ENCODE results near the gene PC.
A peak's percentile ranks its signal among the peaks of the same experiment; 100 is the strongest.
"Not testable (repeated sequence)": the region's sequence is repeated elsewhere in the genome, so short reads cannot be mapped to it uniquely, and the experiment has no call there.

The PC gene

DNA sequence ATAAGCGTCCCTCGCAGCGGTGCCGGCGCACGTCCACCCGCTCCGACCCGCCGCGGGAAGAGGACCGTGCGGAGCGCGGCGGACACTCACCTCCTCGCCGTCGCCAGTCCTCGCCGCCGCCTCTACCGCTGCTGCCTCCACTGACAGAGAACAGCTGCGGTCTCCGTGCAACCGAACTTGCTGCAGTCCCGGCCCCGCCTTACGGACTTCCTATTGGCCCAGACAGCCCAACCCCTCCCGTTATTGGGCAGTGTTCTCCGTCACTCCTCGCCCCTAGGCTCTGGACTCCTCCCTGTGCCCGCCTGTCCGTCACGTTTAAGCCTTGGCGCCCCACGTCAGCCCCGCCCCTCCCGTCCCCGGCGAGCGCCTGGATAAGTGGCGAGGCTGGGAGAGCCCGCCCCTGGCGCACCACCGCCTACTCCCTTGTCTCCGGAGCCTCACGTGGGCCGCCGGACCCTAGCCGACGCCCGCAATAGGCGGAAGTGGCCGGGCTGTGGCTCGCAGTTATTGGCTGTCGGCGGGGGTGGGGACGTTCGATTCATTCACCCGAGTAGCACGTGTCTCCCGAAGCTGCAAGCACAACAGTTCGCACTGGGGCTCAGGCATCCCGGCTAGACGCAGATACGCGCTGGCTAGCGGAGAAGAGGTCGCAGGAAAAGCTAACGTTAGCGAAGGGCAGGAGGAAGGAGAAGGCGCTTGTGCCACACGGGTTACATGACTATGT, at the start of gene PC:
Gene PC, minus strand, starts transcription at position 152 of the 724 bp plus-strand sequence. CDS start 86,224 bp downstream, outside the sequence.
- Histone ChIP-seq H3K36me3 (ENCODE audit: control insufficient read depth, insufficient read depth, low read length) (no peaks in the 10 kb centered on the region), H3K27ac (ENCODE audit: low read depth, low read length) (no peak within 1 kb of the TSS; the same call in 1 of the 2 replicates), H3K4me3 (ENCODE audit: low read depth, low read length) (peak within 1 kb of the TSS; percentile 88)

DNA sequence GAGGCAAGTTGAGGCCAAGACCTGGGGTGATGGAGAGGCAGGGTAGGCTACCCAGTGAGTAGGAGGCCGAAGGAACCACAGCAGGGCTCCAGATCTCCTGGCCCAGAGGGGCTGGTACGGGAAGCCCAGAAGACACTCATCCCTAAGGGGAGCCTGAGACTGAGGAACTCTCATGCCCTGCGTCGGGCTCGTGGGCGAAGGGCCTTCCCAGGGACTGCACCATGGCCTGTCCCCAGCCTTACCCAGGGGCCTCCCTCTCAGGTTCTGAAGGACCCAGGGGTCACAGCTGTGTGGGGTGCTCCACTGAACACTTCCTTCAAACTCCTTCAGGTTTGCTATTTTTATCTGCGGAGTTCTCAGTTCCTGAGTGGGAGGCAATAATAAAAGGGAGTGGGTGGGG, 48.9 kb upstream of the PC start:
- no peak overlapping the region for H3K27ac ChIP-seq (ENCODE audit: low read depth, low read length)
- no peaks in the 10 kb centered on the region for H3K27me3 ChIP-seq (ENCODE audit: control insufficient read depth, insufficient read depth, low read length)
- no peaks in the 10 kb centered on the region for H3K36me3 ChIP-seq (ENCODE audit: control insufficient read depth, insufficient read depth, low read length)
- H3K9ac ChIP-seq (ENCODE audit: low read length): no peak overlapping the region
- peaks cover 18% of the 10 kb centered on the region for H3K4me1 ChIP-seq (ENCODE audit: control insufficient read depth, insufficient read depth, low read length)
- H3K9me3 ChIP-seq (ENCODE audit: control insufficient read depth, insufficient read depth, low read depth, low read length): no peaks in the 10 kb centered on the region
- no peak overlapping the region for H3K4me3 ChIP-seq (ENCODE audit: low read depth, low read length)

More for the DNA sequence above, at the start of gene PC:
- H3K9me3 ChIP-seq (ENCODE audit: control insufficient read depth, insufficient read depth, low read depth, low read length): no peaks in the 10 kb centered on the region
- H3K9ac ChIP-seq (ENCODE audit: low read length): peak within 1 kb of the TSS; percentile 75
- peaks cover 6% of the 10 kb centered on the region; the same call in 1 of the 2 replicates for H3K27me3 ChIP-seq (ENCODE audit: control insufficient read depth, insufficient read depth, low read length)
- peaks cover 21% of the 10 kb centered on the region for H3K4me1 ChIP-seq (ENCODE audit: control insufficient read depth, insufficient read depth, low read length)

GRCh38 chr11:67006029-67006884, 48.1 kb upstream of the PC start:
- Histone ChIP-seq H3K4me1 (ENCODE audit: control insufficient read depth, insufficient read depth, low read length) (peaks cover 20% of the 10 kb centered on the region), H3K9me3 (ENCODE audit: control insufficient read depth, insufficient read depth, low read depth, low read length) (no peaks in the 10 kb centered on the region), H3K27ac (ENCODE audit: low read depth, low read length) (no peak overlapping the region), H3K36me3 (ENCODE audit: control insufficient read depth, insufficient read depth, low read length) (no peaks in the 10 kb centered on the region), H3K9ac (ENCODE audit: low read length) (no peak overlapping the region), H3K27me3 (ENCODE audit: control insufficient read depth, insufficient read depth, low read length) (no peaks in the 10 kb centered on the region), H3K4me3 (ENCODE audit: low read depth, low read length) (no peak overlapping the region)

GRCh38 chr11:67005200-67005599, 47.0 kb upstream of the PC start:
- H3K4me3 ChIP-seq (ENCODE audit: low read depth, low read length); H3K27ac ChIP-seq (ENCODE audit: low read depth, low read length); H3K9ac ChIP-seq (ENCODE audit: low read length); H3K9me3 ChIP-seq (ENCODE audit: control insufficient read depth, insufficient read depth, low read depth, low read length); H3K36me3 ChIP-seq (ENCODE audit: control insufficient read depth, insufficient read depth, low read length); H3K27me3 ChIP-seq (ENCODE audit: control insufficient read depth, insufficient read depth, low read length): not testable (repeated sequence)
- H3K4me1 ChIP-seq (ENCODE audit: control insufficient read depth, insufficient read depth, low read length): peaks cover 24% of the 10 kb centered on the region

- Histone ChIP-seq H3K9me3 (ENCODE audit: control insufficient read depth, insufficient read depth, low read depth, low read length) (no peaks in the 10 kb centered on the region), H3K36me3 (ENCODE audit: control insufficient read depth, insufficient read depth, low read length) (no peaks in the 10 kb centered on the region), H3K9ac (ENCODE audit: low read length) (no peak overlapping the region), H3K4me1 (ENCODE audit: control insufficient read depth, insufficient read depth, low read length) (peaks cover 24% of the 10 kb centered on the region), H3K27ac (ENCODE audit: low read depth, low read length) (peak overlapping the region; percentile 57), H3K27me3 (ENCODE audit: control insufficient read depth, insufficient read depth, low read length) (no peaks in the 10 kb centered on the region), H3K4me3 (ENCODE audit: low read depth, low read length) (no peak overlapping the region)
Observed at GRCh38 chr11:67002921-67003411, 44.8 kb upstream of the PC start.

DNA sequence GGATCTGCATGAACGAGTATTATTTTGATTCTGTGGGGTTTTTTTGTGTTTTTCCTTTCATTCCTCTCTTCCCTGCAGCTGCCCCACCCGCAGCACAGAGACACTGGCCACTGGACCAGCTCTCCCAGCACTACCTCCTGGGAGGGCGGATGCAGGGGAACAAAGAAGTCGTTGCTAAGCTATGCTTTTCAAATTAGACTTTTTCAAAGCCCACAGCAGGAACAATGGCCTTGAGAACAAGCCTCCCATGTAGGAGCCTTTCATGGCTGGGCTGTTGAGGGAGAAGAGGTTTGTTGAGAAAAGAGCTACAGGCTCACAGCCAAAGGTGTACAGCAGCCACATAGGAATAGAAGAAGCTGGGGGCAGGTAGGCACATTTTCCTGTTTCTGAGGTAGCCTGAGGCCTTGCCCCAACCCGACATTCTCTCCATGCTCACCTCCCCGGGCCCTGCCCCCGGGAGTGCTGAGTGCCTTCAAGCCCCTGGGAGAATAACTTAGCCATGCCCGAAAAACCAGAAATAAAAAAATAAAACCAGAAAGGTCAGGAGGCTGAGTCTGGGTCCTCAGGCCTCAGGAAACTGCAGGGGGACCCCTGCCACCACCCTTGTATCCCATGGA, 44.2 kb upstream of the PC start:
- no peak overlapping the region for H3K9ac ChIP-seq (ENCODE audit: low read length)
- no peak overlapping the region for H3K4me3 ChIP-seq (ENCODE audit: low read depth, low read length)
- no peaks in the 10 kb centered on the region for H3K9me3 ChIP-seq (ENCODE audit: control insufficient read depth, insufficient read depth, low read depth, low read length)
- no peaks in the 10 kb centered on the region for H3K36me3 ChIP-seq (ENCODE audit: control insufficient read depth, insufficient read depth, low read length)
- H3K4me1 ChIP-seq (ENCODE audit: control insufficient read depth, insufficient read depth, low read length): peaks cover 24% of the 10 kb centered on the region
- peak overlapping the region; percentile 57 for H3K27ac ChIP-seq (ENCODE audit: low read depth, low read length)
- H3K27me3 ChIP-seq (ENCODE audit: control insufficient read depth, insufficient read depth, low read length): no peaks in the 10 kb centered on the region

DNA sequence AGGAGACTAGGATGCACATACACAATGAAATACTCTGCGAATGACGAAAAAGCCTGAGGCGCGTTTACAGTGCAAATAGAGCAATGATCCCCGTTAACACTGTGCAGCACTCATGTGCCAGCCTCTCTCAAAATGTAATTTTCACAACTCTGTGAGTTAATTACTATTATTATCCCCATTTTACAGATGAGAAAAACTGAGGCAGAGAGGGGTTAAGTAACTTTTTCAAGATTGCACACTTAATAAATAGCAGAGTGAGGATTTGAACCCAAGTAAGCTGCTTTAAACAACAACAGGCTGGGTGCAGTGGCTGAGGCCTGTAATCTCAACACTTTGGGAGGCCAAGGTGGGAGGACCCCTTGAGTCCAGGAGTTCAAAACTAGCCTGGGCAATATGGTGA, 43.1 kb upstream of the PC start:
- H3K36me3 ChIP-seq (ENCODE audit: control insufficient read depth, insufficient read depth, low read length): no peaks in the 10 kb centered on the region
- peaks cover 19% of the 10 kb centered on the region for H3K4me1 ChIP-seq (ENCODE audit: control insufficient read depth, insufficient read depth, low read length)
- no peak overlapping the region for H3K4me3 ChIP-seq (ENCODE audit: low read depth, low read length)
- H3K27me3 ChIP-seq (ENCODE audit: control insufficient read depth, insufficient read depth, low read length): no peaks in the 10 kb centered on the region
- no peaks in the 10 kb centered on the region for H3K9me3 ChIP-seq (ENCODE audit: control insufficient read depth, insufficient read depth, low read depth, low read length)
- no peak overlapping the region for H3K9ac ChIP-seq (ENCODE audit: low read length)
- no peak overlapping the region for H3K27ac ChIP-seq (ENCODE audit: low read depth, low read length)

GRCh38 chr11:66999555-66999954, 41.4 kb upstream of the PC start:
- no peak overlapping the region for H3K4me3 ChIP-seq (ENCODE audit: low read depth, low read length)
- H3K4me1 ChIP-seq (ENCODE audit: control insufficient read depth, insufficient read depth, low read length): peaks cover 19% of the 10 kb centered on the region
- no peaks in the 10 kb centered on the region for H3K27me3 ChIP-seq (ENCODE audit: control insufficient read depth, insufficient read depth, low read length)
- H3K9ac ChIP-seq (ENCODE audit: low read length): no peak overlapping the region
- no peaks in the 10 kb centered on the region for H3K9me3 ChIP-seq (ENCODE audit: control insufficient read depth, insufficient read depth, low read depth, low read length)
- H3K36me3 ChIP-seq (ENCODE audit: control insufficient read depth, insufficient read depth, low read length): no peaks in the 10 kb centered on the region
- H3K27ac ChIP-seq (ENCODE audit: low read depth, low read length): no peak overlapping the region

DNA sequence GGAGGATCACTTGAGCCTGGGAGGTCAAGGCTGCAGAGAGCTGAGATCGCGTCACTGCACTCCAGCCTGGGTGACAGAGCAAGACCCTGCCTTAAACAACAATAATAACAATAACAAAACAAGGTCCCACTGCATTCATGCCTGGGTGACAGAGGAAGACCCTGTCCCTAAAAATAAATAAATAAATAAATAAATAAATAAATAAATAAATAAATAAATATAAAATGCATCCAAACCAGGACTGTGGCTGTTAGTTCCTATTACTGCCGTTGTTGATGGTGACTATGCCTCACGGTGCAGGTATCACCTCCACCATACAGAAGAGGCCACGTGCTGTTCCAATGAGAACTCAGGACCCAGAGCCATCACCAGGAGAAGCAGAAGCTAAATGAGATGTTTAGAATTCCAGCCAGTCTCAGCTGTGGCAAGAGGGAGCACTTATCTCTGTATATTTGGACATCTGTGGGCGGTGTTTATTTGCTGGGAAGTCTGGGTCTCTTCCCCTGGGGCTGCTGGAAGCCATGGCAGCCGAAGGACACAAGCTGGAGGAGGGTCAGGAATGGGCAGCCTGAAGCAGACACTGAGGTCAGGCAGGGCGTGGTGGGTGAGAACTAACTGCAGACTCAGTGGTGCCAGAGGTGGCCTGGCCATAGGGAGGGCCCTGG, 38.6 kb upstream of the PC start:
- H3K36me3 ChIP-seq (ENCODE audit: control insufficient read depth, insufficient read depth, low read length): no peaks in the 10 kb centered on the region
- no peaks in the 10 kb centered on the region for H3K27me3 ChIP-seq (ENCODE audit: control insufficient read depth, insufficient read depth, low read length)
- H3K9me3 ChIP-seq (ENCODE audit: control insufficient read depth, insufficient read depth, low read depth, low read length): no peaks in the 10 kb centered on the region
- peaks cover 3% of the 10 kb centered on the region; the same call in 1 of the 2 replicates for H3K4me1 ChIP-seq (ENCODE audit: control insufficient read depth, insufficient read depth, low read length)
- H3K9ac ChIP-seq (ENCODE audit: low read length): no peak overlapping the region
- no peak overlapping the region for H3K27ac ChIP-seq (ENCODE audit: low read depth, low read length)
- H3K4me3 ChIP-seq (ENCODE audit: low read depth, low read length): no peak overlapping the region

DNA sequence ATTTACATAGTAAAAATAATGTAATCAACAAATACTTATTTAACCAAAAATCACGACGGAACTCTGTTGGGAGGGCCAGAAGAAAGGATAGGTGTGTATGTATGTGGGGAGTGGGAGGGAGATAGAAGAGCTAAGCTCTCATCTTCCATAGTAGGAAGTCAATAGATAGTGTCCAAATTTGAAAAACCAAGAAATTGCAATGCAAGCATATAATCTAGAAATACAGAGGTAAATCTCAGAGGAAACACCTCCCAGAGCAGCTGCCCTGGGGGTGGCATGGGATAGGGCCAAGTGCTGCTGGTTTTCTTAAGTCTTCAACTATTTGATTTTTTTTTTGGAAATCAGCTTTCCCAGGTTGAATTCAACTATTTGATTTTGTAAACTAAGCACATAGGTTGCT, 33.9 kb upstream of the PC start:
- H3K9me3 ChIP-seq (ENCODE audit: control insufficient read depth, insufficient read depth, low read depth, low read length): no peaks in the 10 kb centered on the region
- H3K27ac ChIP-seq (ENCODE audit: low read depth, low read length): no peak overlapping the region
- no peak overlapping the region for H3K9ac ChIP-seq (ENCODE audit: low read length)
- H3K4me1 ChIP-seq (ENCODE audit: control insufficient read depth, insufficient read depth, low read length): peaks cover 13% of the 10 kb centered on the region
- H3K27me3 ChIP-seq (ENCODE audit: control insufficient read depth, insufficient read depth, low read length): no peaks in the 10 kb centered on the region
- no peaks in the 10 kb centered on the region for H3K36me3 ChIP-seq (ENCODE audit: control insufficient read depth, insufficient read depth, low read length)
- H3K4me3 ChIP-seq (ENCODE audit: low read depth, low read length): no peak overlapping the region

All from HUES6 (cell line).